Neural crest cell (in vitro differentiated cells): Measurements from ENCODE around the gene SGK1. TPM values are rescaled to one million over a fixed set of nuclear protein-coding genes. Genes with fewer than 3 reads are reported as not detected.
"Not testable (repeated sequence)": the region's sequence is repeated elsewhere in the genome, so short reads cannot be mapped to it uniquely, and the experiment has no call there.

ENCODE experiments used
- DNase-seq: peaks from one replicate; pipeline ENCODE4 v3.0.0; 2021; ENCODE audit warnings: low read depth, mixed read lengths, low spot score
- H3K27ac Mint-ChIP-seq: one replicate; pipeline ENCODE4 v1.8.0; 2021; ENCODE audit warnings: mild to moderate bottlenecking, mixed read lengths; ENCODE audit not compliant: unreplicated experiment
- H3K27me3 Mint-ChIP-seq: 2 replicates; pipeline ENCODE4 v1.8.0; 2021; ENCODE audit warnings: low read depth, mild to moderate bottlenecking, mixed read lengths
- H3K36me3 Mint-ChIP-seq: 2 replicates; pipeline ENCODE4 v1.8.0; 2021; ENCODE audit warnings: low read depth, mild to moderate bottlenecking, mixed read lengths
- H3K4me1 Mint-ChIP-seq: 2 replicates; pipeline ENCODE4 v1.8.0; 2021; ENCODE audit warnings: mixed read lengths
- H3K4me3 Mint-ChIP-seq: one replicate; pipeline ENCODE4 v1.8.0; 2021; ENCODE audit warnings: mild to moderate bottlenecking, mixed read lengths
- H3K9me3 Mint-ChIP-seq: 2 replicates; pipeline ENCODE4 v1.8.0; 2021; ENCODE audit warnings: mixed read lengths
- CTCF ChIP-seq: fragments of 200-600 bp; sonication (generic); conservative IDR thresholded peaks from 2 replicates; pipeline ENCODE4 v1.5.0; 2021; ENCODE audit warnings: antibody characterized with exemption, mild to moderate bottlenecking
- total RNA-seq: library from RNA; stranded (reverse); gene quantifications from 2 replicates; pipeline ENCODE4 v1.2.1, GENCODE V29; 2021

SGK1 gene
- total RNA-seq, 1 donor from 2014 or later = 5.9 TPM

DNA sequence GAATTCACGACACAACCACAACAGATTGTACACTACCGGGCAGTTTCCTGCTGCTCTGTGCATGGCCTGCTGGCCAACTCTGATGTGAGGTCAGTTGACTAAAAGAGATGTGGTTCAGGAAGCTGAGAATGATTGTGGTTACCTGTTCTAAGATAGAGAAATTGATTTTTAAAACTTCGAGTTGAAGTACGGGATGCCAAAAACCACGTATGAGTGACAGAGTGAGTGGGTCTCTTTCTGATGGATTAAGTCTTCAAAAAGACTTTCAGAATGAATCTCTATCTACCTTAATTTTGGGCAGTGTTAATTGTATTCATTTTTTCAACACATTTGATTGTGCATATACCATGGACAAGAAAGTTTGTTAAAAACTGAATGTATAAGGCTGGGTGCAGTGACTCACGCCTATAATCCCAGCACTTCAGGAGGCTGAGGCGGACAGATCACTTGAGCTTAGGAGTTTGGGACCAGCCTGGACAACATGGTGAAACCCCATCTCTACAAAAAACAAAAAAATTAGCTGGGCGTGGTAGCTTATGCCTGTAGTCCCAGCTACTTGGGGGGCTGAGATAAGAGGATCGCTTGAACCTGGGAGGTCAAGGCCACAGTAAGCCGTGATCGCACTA lies 121.2 kb downstream of the SGK1 start:
- no peaks in the 10 kb centered on the region for H3K4me1 Mint-ChIP-seq
- no peaks in the 10 kb centered on the region for H3K9me3 Mint-ChIP-seq
- no peaks in the 10 kb centered on the region for H3K36me3 Mint-ChIP-seq
- H3K4me3 Mint-ChIP-seq = no peak overlapping the region
- no peaks in the 10 kb centered on the region for H3K27me3 Mint-ChIP-seq
- H3K27ac Mint-ChIP-seq = no peak overlapping the region
- DNase-seq = no peak
- no peak for TF ChIP-seq CTCF

GRCh38 chr6:134195985-134196384 lies 121.9 kb downstream of the SGK1 start:
- DNase-seq = no peak
- Mint-ChIP-seq H3K4me1 (no peaks in the 10 kb centered on the region), H3K36me3 (no peaks in the 10 kb centered on the region), H3K9me3 (no peaks in the 10 kb centered on the region), H3K27me3 (no peaks in the 10 kb centered on the region), H3K27ac (no peak overlapping the region), H3K4me3 (no peak overlapping the region)
- TF ChIP-seq CTCF = no peak

- no peak for DNase-seq
- no peak for TF ChIP-seq CTCF
- no peaks in the 10 kb centered on the region for H3K4me1 Mint-ChIP-seq
- no peak overlapping the region for H3K4me3 Mint-ChIP-seq
- H3K36me3 Mint-ChIP-seq = no peaks in the 10 kb centered on the region
- no peaks in the 10 kb centered on the region for H3K27me3 Mint-ChIP-seq
- H3K9me3 Mint-ChIP-seq = no peaks in the 10 kb centered on the region
- no peak overlapping the region for H3K27ac Mint-ChIP-seq
Measured at GRCh38 chr6:134195164-134195906, 122.6 kb downstream of the SGK1 start.

DNA sequence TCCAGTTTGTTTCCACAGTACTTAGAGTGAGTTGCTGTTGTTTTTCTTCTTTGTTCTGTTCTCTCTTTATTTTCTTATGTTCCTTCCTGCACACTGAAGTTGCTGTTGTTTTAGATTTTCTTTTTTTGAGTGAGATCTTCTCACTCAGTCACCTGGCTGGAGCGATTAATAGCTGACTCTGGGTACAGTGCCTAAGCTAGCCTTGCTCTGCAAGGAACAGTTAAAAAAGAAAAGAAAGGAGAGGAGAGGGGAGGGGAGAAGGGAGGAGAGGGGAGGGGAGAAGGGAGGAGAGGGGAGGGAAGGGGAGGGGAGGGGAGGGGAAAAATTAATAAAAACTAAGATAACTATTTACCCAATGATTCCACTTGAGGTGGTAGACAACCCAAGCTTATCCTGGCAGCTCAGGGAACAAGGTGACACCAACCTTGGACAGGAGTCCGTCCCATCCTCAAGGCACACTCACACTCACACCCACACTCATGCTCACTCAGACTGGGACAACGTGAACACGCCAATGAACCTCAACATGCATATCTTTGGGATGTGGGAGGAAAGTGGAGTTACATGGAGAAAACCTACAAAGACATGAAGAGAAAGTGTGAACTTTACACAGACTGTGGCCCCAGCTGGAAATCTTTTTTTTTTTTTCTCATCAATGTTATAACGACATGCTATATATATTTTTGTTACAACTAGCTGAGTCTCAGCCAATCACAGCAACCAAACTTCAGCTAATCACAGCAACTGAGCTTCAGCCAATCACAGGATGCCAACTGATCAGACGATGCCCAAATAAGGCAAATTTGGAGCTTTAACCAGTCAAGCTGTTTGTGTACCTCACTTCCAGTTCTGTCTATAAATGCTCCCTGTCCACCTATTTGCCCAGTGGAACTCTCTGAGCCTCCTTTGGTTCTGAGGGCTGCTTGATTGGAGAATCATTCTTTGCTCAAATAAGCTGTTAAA lies 124.1 kb downstream of the SGK1 start:
- H3K27ac Mint-ChIP-seq = no peak overlapping the region
- no peak overlapping the region for H3K4me3 Mint-ChIP-seq
- no peaks in the 10 kb centered on the region for H3K9me3 Mint-ChIP-seq
- no peaks in the 10 kb centered on the region for H3K36me3 Mint-ChIP-seq
- no peak for TF ChIP-seq CTCF
- no peaks in the 10 kb centered on the region for H3K27me3 Mint-ChIP-seq
- no peaks in the 10 kb centered on the region for H3K4me1 Mint-ChIP-seq
- no peak for DNase-seq

GRCh38 chr6:134192609-134193008 lies 125.3 kb downstream of the SGK1 start:
- not testable (repeated sequence) for H3K36me3 Mint-ChIP-seq

More at GRCh38 chr6:134192609-134193008, 125.3 kb downstream of the SGK1 start:
- not testable (repeated sequence) for H3K27ac Mint-ChIP-seq, DNase-seq, H3K27me3 Mint-ChIP-seq, H3K4me3 Mint-ChIP-seq, H3K4me1 Mint-ChIP-seq, H3K9me3 Mint-ChIP-seq
